ENCODE results near the gene ATXN2.

DNA sequence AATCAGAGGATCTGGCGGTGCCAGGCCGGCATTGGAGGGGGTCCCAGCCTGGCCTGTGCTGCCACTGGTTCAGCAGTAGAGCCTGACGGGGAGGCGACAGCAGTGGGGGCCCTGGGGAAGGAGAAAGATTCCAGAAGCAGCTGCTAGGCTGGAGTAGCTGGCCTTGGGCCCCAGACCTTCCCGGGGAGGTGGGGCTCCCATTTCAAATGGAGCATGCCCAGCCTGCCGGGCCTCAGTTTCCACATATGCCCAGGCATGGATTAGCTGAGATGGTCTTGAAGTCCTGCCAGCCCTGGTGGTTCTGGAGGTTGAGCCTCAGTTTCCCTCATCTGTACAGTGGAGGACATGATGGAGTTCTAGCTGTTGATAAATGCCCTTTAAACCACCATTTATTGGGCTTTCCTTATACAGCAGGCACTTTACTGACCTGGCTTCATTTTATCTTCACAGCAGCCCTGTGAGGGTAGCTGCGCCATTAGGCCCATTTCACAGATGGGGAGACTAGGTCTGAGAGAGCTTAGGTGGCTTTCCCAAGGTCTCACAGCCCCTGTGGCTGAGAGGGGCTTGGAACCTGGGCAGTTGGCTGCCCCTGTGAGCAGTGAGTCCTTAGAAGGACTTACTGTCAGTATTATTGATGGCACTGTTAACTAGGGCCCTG lies 171.6 kb downstream of the ATXN2 start:
- TF ChIP-seq POLR2A (IDR thresholded peaks at IDR 0.05) (no peak), CTCF (IDR thresholded peaks at IDR 0.05) (no peak)
